Measurements from ENCODE around the gene MED9.

MED9 gene

DNA sequence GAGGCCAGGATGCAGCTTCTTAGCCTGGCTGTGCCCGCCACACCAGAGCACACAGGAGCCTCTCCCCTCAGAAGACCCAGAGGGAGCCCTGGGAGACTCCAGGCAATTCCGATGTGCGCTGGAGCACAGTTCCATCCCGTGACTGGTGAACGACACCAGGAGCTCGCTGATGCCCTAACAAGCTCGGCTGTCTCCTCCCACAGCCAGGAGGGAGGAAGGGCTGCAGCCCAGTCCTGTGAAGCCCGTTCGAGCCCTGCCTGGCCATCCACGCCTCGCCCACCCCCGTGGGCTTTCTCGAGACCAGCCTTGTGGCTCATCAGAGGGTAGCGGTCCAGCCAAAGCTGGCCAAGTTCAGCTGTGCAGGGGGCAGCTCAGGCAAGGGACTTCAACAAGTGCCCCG lies 41.2 kb downstream of the MED9 start:
- Histone ChIP-seq H3K36me3 (no peaks in the 10 kb centered on the region), H3K4me3 (ENCODE audit: low read depth, low read length) (no peak overlapping the region), H3K4me1 (peaks cover 6% of the 10 kb centered on the region; the same call in 1 of the 2 replicates), H3K9me3 (no peaks in the 10 kb centered on the region), H3K27me3 (no peaks in the 10 kb centered on the region)
- TF ChIP-seq, protein P1, sequence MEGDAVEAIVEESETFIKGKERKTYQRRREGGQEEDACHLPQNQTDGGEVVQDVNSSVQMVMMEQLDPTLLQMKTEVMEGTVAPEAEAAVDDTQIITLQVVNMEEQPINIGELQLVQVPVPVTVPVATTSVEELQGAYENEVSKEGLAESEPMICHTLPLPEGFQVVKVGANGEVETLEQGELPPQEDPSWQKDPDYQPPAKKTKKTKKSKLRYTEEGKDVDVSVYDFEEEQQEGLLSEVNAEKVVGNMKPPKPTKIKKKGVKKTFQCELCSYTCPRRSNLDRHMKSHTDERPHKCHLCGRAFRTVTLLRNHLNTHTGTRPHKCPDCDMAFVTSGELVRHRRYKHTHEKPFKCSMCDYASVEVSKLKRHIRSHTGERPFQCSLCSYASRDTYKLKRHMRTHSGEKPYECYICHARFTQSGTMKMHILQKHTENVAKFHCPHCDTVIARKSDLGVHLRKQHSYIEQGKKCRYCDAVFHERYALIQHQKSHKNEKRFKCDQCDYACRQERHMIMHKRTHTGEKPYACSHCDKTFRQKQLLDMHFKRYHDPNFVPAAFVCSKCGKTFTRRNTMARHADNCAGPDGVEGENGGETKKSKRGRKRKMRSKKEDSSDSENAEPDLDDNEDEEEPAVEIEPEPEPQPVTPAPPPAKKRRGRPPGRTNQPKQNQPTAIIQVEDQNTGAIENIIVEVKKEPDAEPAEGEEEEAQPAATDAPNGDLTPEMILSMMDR (IDR thresholded peaks at IDR 0.05; ENCODE audit: low read depth, low read length) = no peak
- no peak for DNase-seq

DNA sequence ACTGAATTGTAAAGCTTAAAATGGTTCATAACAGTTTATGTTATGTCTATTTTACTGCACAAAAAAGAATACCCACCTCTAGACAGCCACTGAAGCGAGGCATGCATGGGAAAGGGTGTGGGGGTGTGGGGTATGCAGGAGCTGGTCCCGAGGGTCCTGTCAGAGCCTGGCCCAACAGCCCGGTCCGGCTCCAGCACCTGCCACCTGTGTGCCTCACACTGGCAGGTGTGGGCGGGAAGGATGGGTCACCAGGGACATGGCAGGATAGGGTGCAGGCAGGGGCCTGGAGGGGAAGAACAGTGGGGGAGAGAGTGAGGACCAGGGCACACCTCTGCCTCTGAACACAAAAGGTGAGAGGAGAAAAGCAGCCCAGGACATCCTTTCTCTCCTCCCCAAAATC lies 42.2 kb downstream of the MED9 start:
- Histone ChIP-seq H3K4me1 (peaks cover 6% of the 10 kb centered on the region; the same call in 1 of the 2 replicates), H3K27me3 (no peaks in the 10 kb centered on the region), H3K9me3 (no peaks in the 10 kb centered on the region), H3K4me3 (ENCODE audit: low read depth, low read length) (no peak overlapping the region), H3K36me3 (no peaks in the 10 kb centered on the region)
- no peak for DNase-seq
- TF ChIP-seq, protein P1 (IDR thresholded peaks at IDR 0.05; ENCODE audit: low read depth, low read length) = no peak

DNA sequence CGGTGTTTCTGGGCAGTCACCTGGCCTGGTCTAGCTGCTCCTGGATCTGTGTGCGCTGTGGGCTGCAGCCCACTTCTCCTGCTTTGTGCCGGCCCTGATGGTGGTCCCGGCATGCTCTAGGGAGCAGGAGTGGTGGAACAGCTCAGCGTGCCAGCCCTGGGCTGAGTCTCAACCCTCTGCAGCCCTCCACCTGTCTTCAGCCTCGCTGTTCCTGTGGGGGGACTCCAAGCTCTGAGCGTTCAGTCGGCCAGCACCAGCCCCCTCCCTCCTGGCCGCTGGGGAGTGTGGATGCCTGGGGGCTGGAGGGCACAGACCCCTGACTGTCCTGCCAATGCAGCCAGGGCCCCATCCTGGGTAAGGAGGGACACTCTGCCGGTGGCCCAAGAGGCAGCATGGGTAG lies 43.1 kb downstream of the MED9 start:
- H3K36me3 ChIP-seq = no peaks in the 10 kb centered on the region

DNA sequence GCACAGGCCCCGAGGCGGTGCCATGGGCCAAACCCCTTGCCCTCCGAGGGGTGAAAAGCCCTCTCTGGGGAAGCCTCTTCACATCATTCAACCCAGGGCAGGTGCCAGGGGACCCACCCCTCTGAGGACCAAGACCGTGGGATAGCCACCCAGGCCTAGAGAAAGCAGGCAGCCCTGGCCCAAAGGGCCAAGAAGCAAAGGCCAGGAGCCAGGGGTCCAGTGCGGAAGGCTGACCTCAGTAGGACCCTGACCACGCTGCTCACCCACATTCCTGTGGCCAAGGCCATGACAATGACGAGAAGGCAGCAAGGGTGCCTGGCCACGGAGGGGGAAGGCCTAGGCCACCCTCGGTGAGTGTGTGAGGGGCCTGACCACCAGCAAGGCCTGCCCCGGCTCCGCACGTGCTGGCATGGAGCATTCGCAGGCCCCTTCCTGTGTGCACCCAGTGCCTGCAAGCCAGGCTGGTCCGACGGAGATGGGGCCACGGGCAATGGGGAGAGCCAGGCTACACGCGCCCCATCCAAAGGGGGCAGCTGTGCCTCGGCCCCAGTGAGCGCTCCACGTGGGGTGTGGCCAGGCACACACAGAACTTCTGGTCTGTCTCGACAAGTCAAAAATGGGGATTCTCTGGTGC lies 43.9 kb downstream of the MED9 start:
- Histone ChIP-seq H3K36me3 (no peaks in the 10 kb centered on the region), H3K9me3 (no peaks in the 10 kb centered on the region), H3K4me3 (ENCODE audit: low read depth, low read length) (no peak overlapping the region), H3K27me3 (no peaks in the 10 kb centered on the region), H3K4me1 (peaks cover 6% of the 10 kb centered on the region; the same call in 1 of the 2 replicates)
- DNase-seq = no peak
- TF ChIP-seq, protein P1 (IDR thresholded peaks at IDR 0.05; ENCODE audit: low read depth, low read length) = no peak

More for the DNA sequence above, 43.1 kb downstream of the MED9 start:
- Histone ChIP-seq H3K4me1 (peaks cover 6% of the 10 kb centered on the region; the same call in 1 of the 2 replicates), H3K4me3 (ENCODE audit: low read depth, low read length) (no peak overlapping the region), H3K27me3 (no peaks in the 10 kb centered on the region), H3K9me3 (no peaks in the 10 kb centered on the region)
- DNase-seq = no peak
- TF ChIP-seq, protein P1 (IDR thresholded peaks at IDR 0.05; ENCODE audit: low read depth, low read length) = no peak

DNA sequence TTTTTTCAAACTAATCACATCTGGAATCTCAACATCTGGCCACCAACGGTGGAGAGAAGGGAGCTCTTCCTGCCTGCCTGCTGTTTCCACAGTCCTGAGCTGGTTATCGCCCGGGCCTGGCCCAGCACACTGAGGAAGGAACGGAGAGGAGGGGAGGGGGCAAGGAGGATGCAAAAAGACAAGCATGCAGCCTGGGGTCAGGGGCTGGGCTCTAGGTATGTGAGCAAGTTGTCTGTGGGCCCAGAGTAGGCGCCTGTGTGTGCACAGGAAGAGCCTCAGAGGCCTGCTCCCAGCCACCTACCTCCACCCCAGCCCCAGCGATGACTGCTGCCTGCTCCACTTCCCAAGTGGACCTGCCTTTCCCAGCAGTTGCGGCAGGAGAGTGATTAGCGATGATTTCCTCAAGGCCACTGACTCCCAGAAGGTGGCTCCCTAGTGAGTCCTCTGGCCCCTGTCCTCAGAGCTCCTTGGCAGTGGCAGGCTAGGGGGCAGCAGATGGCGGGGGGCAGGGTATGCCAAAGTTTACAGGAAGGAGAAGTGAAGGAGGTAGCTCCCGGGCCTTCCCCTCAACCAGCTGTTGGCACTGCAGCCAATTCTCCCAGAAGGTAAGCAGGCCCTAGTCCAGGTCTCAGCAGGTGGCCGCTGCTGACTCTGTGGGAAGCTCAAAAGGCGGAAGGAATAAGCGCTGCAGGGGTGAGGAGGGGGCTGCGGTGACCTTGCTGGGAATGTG lies 46.4 kb downstream of the MED9 start:
- DNase-seq = no peak
- no peaks in the 10 kb centered on the region for H3K36me3 ChIP-seq
- H3K27me3 ChIP-seq = no peaks in the 10 kb centered on the region
- no peaks in the 10 kb centered on the region for H3K9me3 ChIP-seq
- H3K4me1 ChIP-seq = peaks cover 6% of the 10 kb centered on the region; the same call in 1 of the 2 replicates
- no peak overlapping the region for H3K4me3 ChIP-seq (ENCODE audit: low read depth, low read length)
- TF ChIP-seq, protein P1 (IDR thresholded peaks at IDR 0.05; ENCODE audit: low read depth, low read length) = no peak
